SK-N-MC (cell line): ENCODE results near the gene OXCT1.

Experiments
- EZH2 ChIP-seq: fragments of 200-600 bp; sonication (generic); IDR thresholded peaks from one replicate; pipeline ENCODE4 v1.6.1; 2017; ENCODE audit warnings: antibody characterized with exemption
- FOXP2 ChIP-seq: optimal IDR thresholded peaks from 2 replicates; pipeline ENCODE3; 2011; ENCODE audit warnings: mild to moderate bottlenecking, moderate library complexity; ENCODE audit not compliant: insufficient read depth; ENCODE audit errors: extremely low read length, control extremely low read depth
- POLR2AphosphoS5 ChIP-seq: IDR thresholded peaks from 2 replicates; pipeline ENCODE4 v1.6.1; 2012; ENCODE audit warnings: mild to moderate bottlenecking, low read depth, low read length, borderline replicate concordance

- TF ChIP-seq EZH2 (no peak), POLR2AphosphoS5 (no peak), FOXP2 (no peak)
Measured at GRCh38 chr5:41763081-41763480, 107.1 kb downstream of the OXCT1 start.
